GM19455 (cell line): ENCODE data around the gene KHK.
A peak's percentile ranks its signal among the peaks of the same experiment; 100 is the strongest.

Experiments
- ATAC-seq: cut with Tn5 transposase; IDR thresholded peaks from one replicate; pipeline ENCODE4 v1.9.1; 2021; ENCODE audit not compliant: unreplicated experiment

KHK gene

DNA sequence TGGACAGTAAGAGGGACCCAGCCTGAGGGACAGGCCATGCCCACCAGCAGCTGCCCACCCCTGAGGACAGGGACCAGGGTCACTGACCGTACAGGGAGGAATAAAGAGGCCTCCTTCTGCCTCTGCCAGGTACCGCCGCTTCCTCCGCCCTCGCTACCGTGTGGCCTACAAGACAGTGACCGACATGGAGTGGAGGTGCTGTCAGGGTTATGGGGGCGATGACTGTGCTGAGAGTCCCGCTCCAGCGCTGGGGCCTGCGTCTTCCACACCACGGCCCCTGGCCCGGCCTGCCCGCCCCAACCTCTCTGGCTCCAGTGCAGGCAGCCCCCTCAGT is 6.0 kb upstream of the KHK start:
- no peak for ATAC-seq

GRCh38 chr2:27081984-27082772 is 4.4 kb upstream of the KHK start:
- no peak for ATAC-seq

- no peak for ATAC-seq
Measured at GRCh38 chr2:27082773-27083409, 3.7 kb upstream of the KHK start.

GRCh38 chr2:27083410-27084296 is 2.9 kb upstream of the KHK start:
- ATAC-seq, result no peak

DNA sequence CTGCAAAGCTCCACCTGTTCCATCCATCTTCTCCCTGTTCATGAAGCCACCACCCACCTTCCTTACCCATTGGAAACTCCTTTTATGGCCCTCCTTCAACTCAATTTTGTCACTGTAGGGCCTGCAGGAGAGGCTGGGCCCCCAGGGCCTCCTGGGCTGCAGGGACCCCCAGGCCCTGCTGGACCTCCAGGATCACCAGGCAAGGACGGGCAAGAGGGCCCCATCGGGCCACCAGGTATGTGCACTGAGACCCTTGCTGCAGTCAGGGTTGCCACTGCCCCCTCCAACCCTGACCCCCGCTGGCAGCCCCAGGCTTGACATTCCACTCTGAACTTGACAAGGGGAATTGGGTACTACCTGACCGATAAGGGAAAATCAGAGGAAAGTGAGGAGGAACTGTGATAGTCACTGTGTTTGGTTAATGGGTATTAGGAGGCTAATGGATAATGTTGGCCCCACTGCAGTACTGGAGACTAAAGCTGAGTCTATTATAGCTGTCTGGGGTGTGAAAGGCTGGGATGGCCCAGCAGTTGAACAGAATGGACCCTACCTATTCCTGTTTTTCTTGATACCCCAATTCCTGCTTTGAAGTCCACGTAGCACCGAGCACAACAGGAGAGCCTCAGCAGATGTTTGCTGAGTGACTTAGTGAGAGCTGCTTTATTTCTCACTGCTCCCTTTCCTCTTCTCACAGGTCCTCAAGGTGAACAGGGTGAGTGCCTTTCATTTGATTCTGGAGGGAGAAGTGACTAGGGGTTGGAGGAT is 2.1 kb upstream of the KHK start:
- no peak for ATAC-seq

DNA sequence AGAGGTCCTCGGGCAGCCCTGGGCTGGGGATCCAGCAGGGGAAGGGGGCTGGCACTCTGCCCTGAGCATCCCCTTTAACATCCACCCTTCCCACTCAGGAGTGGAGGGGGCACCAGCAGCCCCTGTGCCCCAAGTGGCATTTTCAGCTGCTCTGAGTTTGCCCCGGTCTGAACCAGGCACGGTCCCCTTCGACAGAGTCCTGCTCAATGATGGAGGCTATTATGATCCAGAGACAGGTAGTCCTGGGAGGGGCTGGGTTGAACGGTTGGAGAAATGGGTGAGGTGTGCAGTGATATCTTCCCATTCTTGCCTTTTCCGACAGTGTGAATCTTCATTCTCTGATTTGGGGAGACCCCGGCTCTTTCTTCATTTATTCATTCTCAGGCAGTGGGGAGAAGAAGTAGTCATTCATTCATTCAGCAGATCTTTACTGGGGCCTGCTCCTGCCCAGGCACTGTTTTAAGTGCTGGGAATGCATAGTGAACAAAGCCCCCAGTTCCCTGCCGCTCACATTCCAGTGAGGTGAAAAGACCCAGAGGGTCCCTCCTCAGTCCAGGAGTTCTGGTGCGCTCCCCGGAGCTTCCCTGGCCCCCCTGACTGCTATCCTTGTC is 1.4 kb upstream of the KHK start:
- ATAC-seq, result no peak

DNA sequence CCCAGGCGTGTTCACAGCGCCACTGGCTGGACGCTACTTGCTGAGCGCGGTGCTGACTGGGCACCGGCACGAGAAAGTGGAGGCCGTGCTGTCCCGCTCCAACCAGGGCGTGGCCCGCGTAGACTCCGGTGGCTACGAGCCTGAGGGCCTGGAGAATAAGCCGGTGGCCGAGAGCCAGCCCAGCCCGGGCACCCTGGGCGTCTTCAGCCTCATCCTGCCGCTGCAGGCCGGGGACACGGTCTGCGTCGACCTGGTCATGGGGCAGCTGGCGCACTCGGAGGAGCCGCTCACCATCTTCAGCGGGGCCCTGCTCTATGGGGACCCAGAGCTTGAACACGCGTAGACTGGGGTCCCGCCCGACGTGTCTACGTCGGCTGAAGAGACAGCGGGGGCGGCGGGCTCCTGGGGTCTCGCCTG is 891 bp upstream of the KHK start:
- peak; percentile 1 for ATAC-seq

- peak; percentile 77 for ATAC-seq
Measured at GRCh38 chr2:27086090-27086723, 365 bp upstream of the KHK start.

DNA sequence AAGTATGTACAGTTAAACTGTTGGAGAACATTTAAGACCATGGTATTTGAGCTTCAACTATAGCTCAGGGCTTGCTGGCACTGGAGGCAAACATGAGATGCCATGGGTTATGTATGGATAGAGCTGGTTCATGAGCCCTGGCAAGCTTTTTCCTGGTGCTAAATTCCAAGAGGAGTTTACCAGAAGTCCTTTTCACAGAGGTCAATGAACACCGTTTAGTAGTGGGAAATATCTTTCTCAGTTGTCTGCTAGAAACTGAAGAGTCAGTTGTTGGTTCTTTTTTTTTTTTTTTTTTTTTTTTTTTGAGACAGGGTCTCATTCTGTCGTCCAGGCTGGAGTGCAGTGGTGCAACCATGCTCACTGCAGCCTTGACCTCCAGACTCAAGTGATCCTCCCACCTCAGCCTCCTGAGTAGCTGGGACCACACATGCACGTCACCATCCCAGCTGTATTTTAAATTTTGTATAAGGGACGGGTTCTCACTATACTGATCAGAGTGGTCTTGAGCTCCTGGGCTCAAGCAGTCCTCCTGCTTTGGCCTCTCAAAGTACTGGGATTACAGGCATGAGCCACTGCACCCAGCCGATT is 1.3 kb downstream of the KHK start:
- no peak for ATAC-seq

GRCh38 chr2:27088634-27089033 is 2.1 kb downstream of the KHK start:
- no peak for ATAC-seq

DNA sequence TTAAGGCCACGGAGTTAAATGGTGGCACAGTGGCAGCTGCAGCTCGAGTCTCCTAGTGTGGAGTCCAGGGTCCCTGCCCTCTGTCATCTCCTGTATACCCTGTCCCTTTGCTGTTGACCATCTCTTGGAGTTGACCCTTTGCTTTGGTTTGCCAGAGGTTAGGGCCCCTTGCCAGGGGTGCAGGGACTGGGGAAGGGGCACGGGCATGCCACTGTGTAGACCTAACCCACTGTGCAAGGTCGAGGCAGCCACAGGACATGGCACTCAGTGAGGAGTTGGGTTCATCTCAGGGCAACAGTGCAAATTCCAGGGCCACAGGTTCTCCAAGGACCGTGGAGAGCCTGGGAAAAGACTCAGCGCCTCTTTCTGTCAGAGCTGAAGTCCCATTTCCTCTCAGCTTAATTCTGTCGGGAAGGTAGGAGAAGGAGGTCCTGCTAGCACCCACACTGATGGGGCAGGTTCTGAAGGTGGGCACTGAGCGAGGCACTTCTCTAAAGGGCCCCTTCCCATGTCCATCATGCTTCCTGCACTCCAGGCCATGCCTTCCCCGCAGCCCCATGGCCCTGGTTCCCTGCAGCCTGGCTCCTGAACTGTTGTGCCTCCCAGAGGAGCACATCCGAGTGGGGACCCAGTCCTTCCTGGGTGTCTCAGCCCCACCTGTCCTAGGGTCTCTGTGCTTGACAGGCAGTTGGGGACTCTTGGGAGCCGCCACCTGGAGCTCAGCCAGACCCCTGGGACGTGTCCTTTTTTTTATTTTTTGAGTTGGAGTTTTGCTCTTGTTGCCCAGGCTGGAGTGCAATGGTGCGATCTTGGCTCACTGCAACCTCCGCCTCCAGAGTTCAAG is 2.8 kb downstream of the KHK start:
- no peak for ATAC-seq

DNA sequence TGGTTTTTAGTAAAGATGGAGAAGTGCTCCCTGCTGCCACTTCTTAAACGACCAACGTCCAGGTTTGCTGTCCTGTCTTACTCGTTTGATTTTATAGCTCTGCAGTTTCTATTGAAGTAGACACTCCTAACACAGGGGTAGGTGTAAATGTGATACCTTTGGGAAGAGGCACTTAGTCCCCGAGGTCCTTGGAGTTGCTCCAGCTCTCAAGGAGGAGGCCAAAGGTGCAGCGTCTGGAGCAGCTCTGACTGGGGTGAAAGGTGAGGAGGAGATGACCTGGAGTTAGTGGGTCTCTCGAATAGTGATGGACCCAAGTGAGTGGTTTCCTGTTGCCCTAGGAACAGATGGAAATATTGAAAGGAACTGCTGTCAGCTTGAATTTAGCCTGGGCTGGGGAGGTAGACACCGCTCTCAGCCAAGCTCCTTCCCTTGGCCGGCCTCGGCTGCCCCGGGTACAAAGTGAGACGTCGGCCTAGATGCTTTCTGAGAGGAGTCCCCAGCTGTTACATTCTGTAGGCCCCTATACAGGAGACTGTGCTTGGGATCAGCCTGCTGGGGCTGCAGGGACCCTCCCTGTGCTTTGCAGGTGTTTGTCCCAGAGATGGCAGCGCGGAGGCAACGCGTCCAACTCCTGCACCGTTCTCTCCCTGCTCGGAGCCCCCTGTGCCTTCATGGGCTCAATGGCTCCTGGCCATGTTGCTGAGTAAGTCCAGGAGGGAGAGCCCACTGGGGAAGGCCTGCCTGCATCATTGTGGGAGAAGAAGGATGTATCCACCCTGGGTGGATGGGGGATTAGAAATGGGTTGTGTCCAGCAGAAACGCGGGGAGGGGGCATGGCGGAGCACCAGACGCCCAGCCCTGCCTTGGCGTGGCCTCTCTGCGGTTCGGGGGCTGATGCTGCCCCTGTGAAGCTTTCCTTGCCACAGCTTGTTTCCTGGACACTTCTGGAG is 5.4 kb downstream of the KHK start:
- no peak for ATAC-seq

DNA sequence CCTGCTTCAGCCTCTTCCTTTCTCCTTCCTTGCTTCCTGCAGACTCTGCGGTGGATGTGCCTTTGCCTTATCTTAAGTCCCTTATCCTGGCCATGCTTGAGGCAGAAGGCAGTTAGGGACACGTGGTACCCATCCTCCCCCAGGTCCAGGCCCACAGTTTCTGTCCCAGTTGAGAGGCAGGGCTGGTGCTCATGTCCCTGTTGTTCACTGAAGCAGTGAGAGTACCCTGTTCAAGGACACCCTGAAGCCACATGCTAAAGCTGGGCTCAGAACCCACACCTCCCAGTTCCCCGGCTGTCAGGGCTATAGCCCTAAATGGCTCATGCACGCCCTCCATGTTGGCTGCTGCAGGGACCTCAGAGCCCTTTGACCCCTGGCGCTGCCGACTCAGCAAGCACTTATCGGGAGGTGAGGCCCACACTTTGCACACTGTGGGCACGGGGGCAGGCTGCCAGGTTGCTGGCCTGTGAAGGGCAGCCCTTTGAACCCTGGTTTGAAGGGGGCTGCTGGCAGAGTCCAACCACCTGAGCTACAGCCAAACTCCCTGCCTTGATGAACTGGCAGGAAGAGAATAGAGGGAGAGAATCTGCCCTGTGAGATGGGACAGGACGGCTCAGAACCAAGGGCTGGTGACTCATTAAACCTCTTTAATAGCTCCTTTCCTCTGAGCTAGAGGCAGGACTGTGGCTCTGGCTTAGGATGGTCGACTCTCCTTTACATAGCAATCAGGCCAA is 6.3 kb downstream of the KHK start:
- no peak for ATAC-seq

- no peak for ATAC-seq
Measured at GRCh38 chr2:27093430-27094352, 7.1 kb downstream of the KHK start.

GRCh38 chr2:27094353-27094984 is 7.9 kb downstream of the KHK start:
- no peak for ATAC-seq

DNA sequence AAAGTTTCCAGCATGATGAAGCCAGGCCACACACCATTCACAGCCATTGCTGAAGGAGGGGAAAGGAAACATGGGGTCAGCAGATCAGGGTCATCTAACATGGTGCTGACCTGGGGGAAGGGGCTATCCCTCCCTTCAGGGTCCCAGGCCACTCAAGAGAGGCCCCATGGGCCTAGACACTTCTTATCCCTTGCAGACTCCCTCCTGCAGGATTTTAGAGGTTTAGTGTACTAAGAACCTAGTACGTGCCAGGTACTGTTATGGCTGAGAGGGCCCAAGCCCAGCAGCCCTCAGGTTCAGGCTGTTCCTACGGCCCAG is 8.8 kb downstream of the KHK start:
- ATAC-seq, result no peak
